Right renal cortex interstitium (tissue), 3 donors: ENCODE results near the gene OR2S2. TPM values are rescaled to one million over a fixed set of nuclear protein-coding genes. Genes with fewer than 3 reads are reported as not detected.
"Not testable (repeated sequence)": the region's sequence is repeated elsewhere in the genome, so short reads cannot be mapped to it uniquely, and the experiment has no call there.

ENCODE experiments used
- DNase-seq, 3 donors: peaks; one replicate each; pipeline ENCODE4 v3.0.0-alpha.2; 2013; ENCODE audit warnings: low read depth in 3 of 3, low spot score in 2 of 3
- polyA plus RNA-seq, 3 donors: library from polyadenylated mRNA; unstranded; fragments of 120-200 nt; gene quantifications; one replicate each; pipeline ENCODE4 v1.2.1, GENCODE V29; 2013; ENCODE audit not compliant: insufficient read length in 3 of 3

OR2S2 gene
- polyA plus RNA-seq, 3 donors = not detected

- DNase-seq = no peak
These were observed 22.7 kb downstream of the OR2S2 start for GRCh38 chr9:35935261-35935660.

- not testable (repeated sequence) for DNase-seq
These were observed 23.9 kb downstream of the OR2S2 start for GRCh38 chr9:35934069-35934468.

- no peak for DNase-seq
These were observed 24.3 kb downstream of the OR2S2 start for GRCh38 chr9:35933550-35934067.

GRCh38 chr9:35932735-35933134, 25.2 kb downstream of the OR2S2 start:
- no peak for DNase-seq

- no peak for DNase-seq
These were observed 27.0 kb downstream of the OR2S2 start for GRCh38 chr9:35930989-35931388.

GRCh38 chr9:35930521-35930920, 27.4 kb downstream of the OR2S2 start:
- DNase-seq = no peak

- no peak for DNase-seq
These were observed 28.6 kb downstream of the OR2S2 start for GRCh38 chr9:35929453-35929718.

- DNase-seq = no peak
These were observed 29.1 kb downstream of the OR2S2 start for GRCh38 chr9:35928591-35929452.

GRCh38 chr9:35923927-35924763, 33.8 kb downstream of the OR2S2 start:
- DNase-seq = no peak

GRCh38 chr9:35923598-35923926, 34.4 kb downstream of the OR2S2 start:
- no peak for DNase-seq

- no peak for DNase-seq
These were observed 37.8 kb downstream of the OR2S2 start for GRCh38 chr9:35920051-35920620.

- DNase-seq = no peak
These were observed 38.5 kb downstream of the OR2S2 start for GRCh38 chr9:35919212-35920008.

- DNase-seq = no peak
These were observed 39.2 kb downstream of the OR2S2 start for GRCh38 chr9:35918780-35919179.

GRCh38 chr9:35917261-35917660, 40.7 kb downstream of the OR2S2 start:
- no peak for DNase-seq

- DNase-seq = no peak
These were observed 42.2 kb downstream of the OR2S2 start for GRCh38 chr9:35915681-35916294.

GRCh38 chr9:35914301-35914807, 43.6 kb downstream of the OR2S2 start:
- no peak for DNase-seq

- DNase-seq = not testable (repeated sequence)
These were observed 44.5 kb downstream of the OR2S2 start for GRCh38 chr9:35913429-35913828.

- DNase-seq = no peak
These were observed 45.1 kb downstream of the OR2S2 start for GRCh38 chr9:35912791-35913400.

GRCh38 chr9:35911690-35912089, 46.3 kb downstream of the OR2S2 start:
- DNase-seq = no peak
